Liver (tissue), 9 donors: ENCODE results near the gene PLEKHA5. TPM values are rescaled to one million over a fixed set of nuclear protein-coding genes. Genes with fewer than 3 reads are reported as not detected.
"Not testable (repeated sequence)": the region's sequence is repeated elsewhere in the genome, so short reads cannot be mapped to it uniquely, and the experiment has no call there.

ENCODE experiments used
- DNase-seq: peaks from one replicate; pipeline ENCODE4 v3.0.0-alpha.2; 2017; ENCODE audit warnings: low spot score
- H3K27ac ChIP-seq, 2 donors: one replicate each; pipeline ENCODE4 v1.7.0; 2013; ENCODE audit warnings: inconsistent platforms in 2 of 2, low read length in 2 of 2, control low read depth in 1 of 2, low read depth in 1 of 2, mild to moderate bottlenecking in 1 of 2
- H3K27me3 ChIP-seq, 4 donors: one replicate each; pipeline versions ENCODE4 v1.6.1 to v1.7.0; 2013; ENCODE audit warnings: low read length in 3 of 4, inconsistent platforms in 1 of 4, mild to moderate bottlenecking in 1 of 4, moderate library complexity in 1 of 4; ENCODE audit not compliant: control insufficient read depth in 4 of 4, insufficient read depth in 4 of 4
- H3K36me3 ChIP-seq, 4 donors: one replicate each; pipeline versions ENCODE4 v1.6.1 to v1.7.0; 2013; ENCODE audit warnings: low read length in 3 of 4, mild to moderate bottlenecking in 3 of 4, low read depth in 1 of 4, moderate library complexity in 1 of 4; ENCODE audit not compliant: control insufficient read depth in 4 of 4, insufficient read depth in 3 of 4
- H3K4me1 ChIP-seq, 4 donors: one replicate each; pipeline versions ENCODE4 v1.6.1 to v1.7.0; 2013; ENCODE audit warnings: low read length in 3 of 4, mild to moderate bottlenecking in 3 of 4, moderate library complexity in 1 of 4; ENCODE audit not compliant: control insufficient read depth in 4 of 4, insufficient read depth in 4 of 4
- H3K4me3 ChIP-seq, 3 donors: one replicate each; pipeline versions ENCODE4 v1.6.1 to v1.7.0; 2013; ENCODE audit warnings: low read length in 3 of 3, control low read depth in 1 of 3, low read depth in 1 of 3, mild to moderate bottlenecking in 1 of 3
- H3K9ac ChIP-seq, 2 donors: one replicate each; pipeline ENCODE4 v1.7.0; 2013; ENCODE audit warnings: low read length in 2 of 2, mild to moderate bottlenecking in 2 of 2, moderate library complexity in 2 of 2, control low read depth in 1 of 2, low read depth in 1 of 2
- H3K9me3 ChIP-seq, 4 donors: one replicate each; pipeline versions ENCODE4 v1.6.1 to v1.7.0; 2013; ENCODE audit warnings: low read length in 3 of 4; ENCODE audit not compliant: control insufficient read depth in 4 of 4
- ATF3 ChIP-seq: IDR thresholded peaks from 2 replicates; pipeline ENCODE4 v1.6.1; 2016; ENCODE audit warnings: antibody characterized with exemption
- CTCF ChIP-seq: fragments of 150-350 bp; IDR thresholded peaks from 2 replicates; pipeline ENCODE4 v1.5.1; 2017; ENCODE audit warnings: improper control_type of control experiment, low read depth, low read length; ENCODE audit not compliant: missing input control
- EGR1 ChIP-seq, 2 donors: IDR thresholded peaks; 2 replicates each; pipeline ENCODE4 v1.6.1; 2016 to 2018; ENCODE audit warnings: antibody characterized with exemption in 2 of 2, low read depth in 2 of 2
- FOXA1 ChIP-seq: IDR thresholded peaks from 2 replicates; pipeline ENCODE4 v1.6.1; 2016; ENCODE audit warnings: antibody characterized with exemption
- FOXA2 ChIP-seq: IDR thresholded peaks from 2 replicates; pipeline ENCODE4 v1.6.1; 2016; ENCODE audit warnings: antibody characterized with exemption
- GABPA ChIP-seq, 2 donors: IDR thresholded peaks in 1 of 2; conservative IDR thresholded peaks in 1 of 2; 2 replicates each; pipeline ENCODE4 v1.6.1; 2016; ENCODE audit warnings: antibody characterized with exemption in 2 of 2, mild to moderate bottlenecking in 1 of 2, moderate library complexity in 1 of 2
- HNF4A ChIP-seq, 2 donors: conservative IDR thresholded peaks; 2 replicates each; pipeline ENCODE4 v1.6.1; 2016; ENCODE audit warnings: antibody characterized with exemption in 2 of 2, mild to moderate bottlenecking in 2 of 2
- HNF4G ChIP-seq: IDR thresholded peaks from 2 replicates; pipeline ENCODE4 v1.6.1; 2016; ENCODE audit warnings: antibody characterized with exemption
- JUND ChIP-seq, 2 donors: IDR thresholded peaks; 2 replicates each; pipeline ENCODE4 v1.6.1; 2016; ENCODE audit warnings: antibody characterized with exemption in 2 of 2
- MAX ChIP-seq: IDR thresholded peaks from 2 replicates; pipeline ENCODE4 v1.6.1; 2016; ENCODE audit warnings: antibody characterized with exemption
- NR2F2 ChIP-seq: IDR thresholded peaks from 2 replicates; pipeline ENCODE4 v1.6.1; 2016; ENCODE audit warnings: antibody characterized with exemption
- RAD21 ChIP-seq, 2 donors: IDR thresholded peaks; 2 replicates each; pipeline ENCODE4 v1.6.1; 2016; ENCODE audit warnings: antibody characterized with exemption in 2 of 2, mild to moderate bottlenecking in 2 of 2
- REST ChIP-seq: IDR thresholded peaks from 2 replicates; pipeline ENCODE4 v1.6.1; 2016; ENCODE audit warnings: antibody characterized with exemption, mild to moderate bottlenecking
- RXRA ChIP-seq, 2 donors: IDR thresholded peaks; 2 replicates each; pipeline ENCODE4 v1.6.1; 2017 to 2018; ENCODE audit warnings: antibody characterized with exemption in 2 of 2, mild to moderate bottlenecking in 1 of 2
- TAF1 ChIP-seq: conservative IDR thresholded peaks from 2 replicates; pipeline ENCODE4 v1.6.1; 2016; ENCODE audit warnings: antibody characterized with exemption, mild to moderate bottlenecking
- YY1 ChIP-seq: IDR thresholded peaks from 2 replicates; pipeline ENCODE4 v1.6.1; 2016; ENCODE audit warnings: antibody characterized with exemption, mild to moderate bottlenecking
- ZBTB33 ChIP-seq: IDR thresholded peaks from 2 replicates; pipeline ENCODE4 v1.6.1; 2016; ENCODE audit warnings: antibody characterized with exemption
- WGBS: extraction: QIAGEN DNeasy Blood & Tissue Kit; methylation state at CpG from one replicate; pipeline ENCODE4 v1.1.7; 2013; 5-methylcytosine and 5-hydroxymethylcytosine counted together
- polyA plus RNA-seq, 2 donors: library from polyadenylated mRNA; stranded (reverse) in 1 of 2; unstranded in 1 of 2; fragments of 200-250 nt in 1 of 2; fragments of >200 nt in 1 of 2; fragmentation: Nextera tagmentation in 1 of 2; extraction: Ambion mirVana in 1 of 2; gene quantifications; one replicate each; pipeline versions ENCODE4 v1.2.1 to v1.2.3, GENCODE V29; 2013 to 2015
- total RNA-seq, 2 donors: library from RNA; depleted of rRNA; stranded (reverse); fragments of >200 nt; gene quantifications; one replicate each; pipeline ENCODE4 v1.2.3, GENCODE V29; 2014
- donor health status: healthy.
- donor health status: healthy.
- donor health status: healthy.
- donor health status: healthy.
- donor health status: healthy.

PLEKHA5 gene
- total and polyA plus RNA-seq, 4 donors = 4.6 to 25.5 (median 16.8) TPM

GRCh38 chr12:19088606-19089005 is 40.9 kb upstream of the PLEKHA5 start:
- 97% methylated on average over 3 of the region's 3 CpGs for WGBS
- TF ChIP-seq GABPA (IDR thresholded peaks at IDR 0.05 in 1 of 2, conservative IDR thresholded peaks at IDR 0.05 in 1 of 2) (no peak), ZBTB33 (no peak), MAX (no peak), CTCF (no peak), RAD21 (IDR thresholded peaks at IDR 0.05) (no peak), ATF3 (no peak), RXRA (IDR thresholded peaks at IDR 0.05) (no peak), YY1 (no peak), FOXA2 (no peak), NR2F2 (no peak), EGR1 (IDR thresholded peaks at IDR 0.05; ENCODE audit: low read depth in 2 of 2) (no peak), REST (no peak), TAF1 (no peak), HNF4A (conservative IDR thresholded peaks at IDR 0.05) (no peak), FOXA1 (no peak), JUND (IDR thresholded peaks at IDR 0.05) (no peak), HNF4G (no peak)
- H3K9ac ChIP-seq = no peak overlapping the region
- no peak overlapping the region for H3K27ac ChIP-seq
- no peaks in the 10 kb centered on the region for H3K4me1 ChIP-seq
- no peaks in the 10 kb centered on the region for H3K36me3 ChIP-seq
- no peaks in the 10 kb centered on the region for H3K9me3 ChIP-seq
- no peaks in the 10 kb centered on the region for H3K27me3 ChIP-seq
- DNase-seq = no peak
- H3K4me3 ChIP-seq = no peak overlapping the region

GRCh38 chr12:19092482-19092881 is 37.1 kb upstream of the PLEKHA5 start:
- WGBS = 38% methylated on average over 4 of the region's 4 CpGs
- not testable (repeated sequence) for H3K36me3 ChIP-seq, DNase-seq, H3K4me1 ChIP-seq, H3K4me3 ChIP-seq, H3K9me3 ChIP-seq, H3K9ac ChIP-seq, H3K27ac ChIP-seq, H3K27me3 ChIP-seq
